GM12878 (cell line): ENCODE data around the gene OR10V1. TPM values are rescaled to one million over a fixed set of nuclear protein-coding genes. Genes with fewer than 3 reads are reported as not detected.

Source experiments
- ATAC-seq: fragments of 200-7000 bp; cut with Tn5 transposase; 3 replicates; pipeline ENCODE4 v1.9.1; 2020; ENCODE audit warnings: mild to moderate bottlenecking, moderate library complexity
- BruUV-seq: library from RNA; stranded (reverse); fragments of 400-500 nt; replicated peaks from 2 replicates; lab custom pipeline; 2021; lab: Mats Ljungman, UMichigan
- CTCF ChIA-PET: fragments of 300-600 bp; sonication (Branson Sonifier 250); formaldehyde crosslinking; extraction: SDS; loops from one replicate; lab custom pipeline; 2021; ENCODE audit warnings: inconsistent platforms; lab: Yijun Ruan, JAX
- POLR2A ChIA-PET: fragments of 350-600 bp; formaldehyde crosslinking; extraction: SDS; loops from one replicate; lab custom pipeline; 2021; ENCODE audit warnings: inconsistent platforms; lab: Charles Lee
- RAD21 ChIA-PET: fragments of 300-600 bp; sonication (Branson Sonifier 250); formaldehyde crosslinking; loops from one replicate; lab custom pipeline; 2023; ENCODE audit warnings: antibody characterized with exemption; ENCODE audit not compliant: unreplicated experiment; lab: Charles Lee
- SMC1A ChIA-PET: fragments of 300-600 bp; sonication (Branson Sonifier 250); formaldehyde crosslinking; loops from one replicate; lab custom pipeline; 2023; ENCODE audit not compliant: unreplicated experiment, uncharacterized antibody; lab: Charles Lee
- DNase-seq: peaks from one replicate; pipeline ENCODE4 v3.0.0-alpha.2; 2011; ENCODE audit warnings: low read depth, low spot score
- FAIRE-seq: peaks from 3 replicates; lab custom pipeline; 2011; peaks lifted over from hg19 to GRCh38; lab: Jason Lieb, UNC
- H2AFZ ChIP-seq: 2 replicates; pipeline ENCODE4 v1.6.0; 2011; ENCODE audit warnings: low read depth, low read length, control low read depth; ENCODE audit not compliant: control insufficient read depth
- H3K27ac ChIP-seq: 2 replicates; pipeline ENCODE4 v1.5.1; 2011; ENCODE audit warnings: control low read depth; ENCODE audit not compliant: control insufficient read depth, insufficient read depth
- H3K27me3 ChIP-seq, 2 experiments: replicated peaks in 1 of 2; 2 replicates each; pipeline versions ENCODE4 v1.6.0 to v1.6.1; 2011; ENCODE audit warnings: low read length in 1 of 2; ENCODE audit not compliant: control insufficient read depth in 2 of 2, insufficient read depth in 2 of 2
- H3K36me3 ChIP-seq, 2 experiments: 2 replicates each; pipeline ENCODE4 v1.5.1; 2011; ENCODE audit warnings: low read length in 1 of 2; ENCODE audit not compliant: control insufficient read depth in 2 of 2, insufficient read depth in 2 of 2
- H3K4me1 ChIP-seq: 2 replicates; pipeline ENCODE4 v1.6.1; 2011; ENCODE audit warnings: mild to moderate bottlenecking, low read length, moderate library complexity, mixed read lengths; ENCODE audit not compliant: control insufficient read depth, insufficient read depth
- H3K4me2 ChIP-seq: 2 replicates; pipeline ENCODE4 v1.6.0; 2011; ENCODE audit warnings: control low read depth; ENCODE audit not compliant: control insufficient read depth, insufficient read depth
- H3K4me3 ChIP-seq: fragments of 200-600 bp; sonication (generic); 2 replicates; pipeline ENCODE4 v1.5.1; 2016
- H3K79me2 ChIP-seq: 2 replicates; pipeline ENCODE4 v1.6.0; 2011; ENCODE audit warnings: low read length; ENCODE audit not compliant: control insufficient read depth, insufficient read depth
- H3K9ac ChIP-seq: 2 replicates; pipeline ENCODE4 v1.8.0; 2011; ENCODE audit warnings: low read length, control low read depth, mixed read lengths; ENCODE audit not compliant: control insufficient read depth, insufficient read depth
- H3K9me3 ChIP-seq: replicated peaks from 3 replicates; pipeline ENCODE4 v1.5.1; 2011; ENCODE audit warnings: mild to moderate bottlenecking, low read length; ENCODE audit not compliant: control insufficient read depth, insufficient read depth
- H4K20me1 ChIP-seq: 2 replicates; pipeline ENCODE4 v1.6.0; 2011; ENCODE audit not compliant: control insufficient read depth, insufficient read depth
- CBFB ChIP-seq: IDR thresholded peaks from 2 replicates; pipeline ENCODE4 v1.6.1; 2016; ENCODE audit warnings: antibody characterized with exemption, low read depth
- CHD1 ChIP-seq: IDR thresholded peaks from 2 replicates; pipeline ENCODE4 v1.6.1; 2012; ENCODE audit warnings: low read depth, low read length, improper control_type of control experiment
- FOXM1 ChIP-seq: IDR thresholded peaks from 2 replicates; pipeline ENCODE4 v1.6.1; 2012; ENCODE audit warnings: low read depth, mild to moderate bottlenecking, inconsistent platforms, low read length, moderate library complexity
- GATAD2B ChIP-seq: fragments of 450-650 bp; conservative IDR thresholded peaks from 2 replicates; pipeline ENCODE4 v1.6.1; 2017; ENCODE audit warnings: low read depth, mild to moderate bottlenecking, moderate library complexity
- IKZF1 ChIP-seq: fragments of 450-650 bp; conservative IDR thresholded peaks from 2 replicates; pipeline ENCODE4 v1.6.1; 2017; ENCODE audit warnings: antibody characterized with exemption, mild to moderate bottlenecking
- KAT2A ChIP-seq: conservative IDR thresholded peaks from 2 replicates; pipeline ENCODE4 v1.6.1; 2011; ENCODE audit warnings: low read depth, low read length; ENCODE audit not compliant: control insufficient read depth
- KLF5 ChIP-seq: fragments of 450-650 bp; IDR thresholded peaks from 2 replicates; pipeline ENCODE4 v1.6.1; 2014; ENCODE audit warnings: mild to moderate bottlenecking; ENCODE audit not compliant: partially characterized antibody
- LARP7 ChIP-seq: fragments of 450-650 bp; IDR thresholded peaks from 2 replicates; pipeline ENCODE4 v1.6.1; 2017; ENCODE audit warnings: mild to moderate bottlenecking
- MTA3 ChIP-seq: IDR thresholded peaks from 2 replicates; pipeline ENCODE4 v1.6.1; 2012; ENCODE audit warnings: low read length, inconsistent platforms, borderline replicate concordance
- NFIC ChIP-seq: IDR thresholded peaks from 2 replicates; pipeline ENCODE4 v1.6.1; 2012; ENCODE audit warnings: low read depth, mild to moderate bottlenecking, inconsistent platforms, low read length, moderate library complexity
- NFYA ChIP-seq: IDR thresholded peaks from 2 replicates; pipeline ENCODE4 v1.6.1; 2011; ENCODE audit warnings: low read depth, mild to moderate bottlenecking, low read length, improper control_type of control experiment, borderline replicate concordance
- PML ChIP-seq: IDR thresholded peaks from 2 replicates; pipeline ENCODE4 v1.6.1; 2012; ENCODE audit warnings: low read length, inconsistent platforms
- RFX5 ChIP-seq: IDR thresholded peaks from 2 replicates; pipeline ENCODE4 v1.6.1; 2011; ENCODE audit warnings: low read depth, low read length, improper control_type of control experiment
- SPI1 ChIP-seq: IDR thresholded peaks from 2 replicates; pipeline ENCODE4 v1.6.1; 2011; ENCODE audit warnings: low read depth, mild to moderate bottlenecking, low read length, moderate library complexity, borderline replicate concordance; ENCODE audit not compliant: insufficient read depth
- TCF12 ChIP-seq: IDR thresholded peaks from 2 replicates; pipeline ENCODE4 v1.6.1; 2011; ENCODE audit warnings: low read depth, mild to moderate bottlenecking, low read length
- WGBS: methylation state at CpG from one replicate; pipeline ENCODE4 v1.1.6; 2016; ENCODE audit warnings: low lambda C conversion rate; ENCODE audit not compliant: insufficient replicate concordance, insufficient coverage; ENCODE audit errors: missing lambda C conversion rate; 5-methylcytosine and 5-hydroxymethylcytosine counted together
- in situ Hi-C: fragments of 300-500 bp; cut with MboI; formaldehyde crosslinking; loops from 9 replicates; pipeline ENCODE4 v1.14.3; 2018; ENCODE audit warnings: mixed read lengths
- intact Hi-C: fragments of 100-400 bp; cut with micrococcal nuclease; formaldehyde crosslinking; loops from one replicate; pipeline ENCODE4 v1.14.2; 2022; ENCODE audit not compliant: unreplicated experiment
- polyA plus RNA-seq, 11 experiments: library from polyadenylated mRNA; depleted of rRNA in 4 of 11; unstranded in 6 of 11; stranded (reverse) in 5 of 11; fragments of >200 nt; fragmentation: Nextera tagmentation in 4 of 11; fragmentation: Illumina TruSeq in 1 of 11; extraction: Ambion mirVana in 4 of 11; extraction: Trizol in 1 of 11; gene quantifications; 1 replicate in 1 of 11; 2 replicates in 10 of 11; pipeline versions ENCODE4 v1.2.1 to v1.2.3, GENCODE V29; 2011 to 2016; ENCODE audit warnings: inconsistent platforms in 2 of 11, missing spikeins in 2 of 11, low read depth in 1 of 11
- total RNA-seq, 4 experiments: library from RNA; depleted of rRNA in 3 of 4; stranded (reverse); fragments of >200 nt in 3 of 4; fragmentation: Illumina TruSeq in 1 of 4; extraction: Trizol in 1 of 4; gene quantifications; 2 replicates each; pipeline versions ENCODE4 v1.2.1 to v1.2.3, GENCODE V29; 2013 to 2021
- TF ChIP-seq, protein P1 (sequence below): fragments of 450-650 bp; conservative IDR thresholded peaks from 2 replicates; pipeline ENCODE4 v1.6.1; 2017; ENCODE audit warnings: mild to moderate bottlenecking, moderate library complexity
- TF ChIP-seq, protein P2 (sequence below): fragments of 450-650 bp; IDR thresholded peaks from 2 replicates; pipeline ENCODE4 v1.6.1; 2017; ENCODE audit warnings: mild to moderate bottlenecking, low read depth, inconsistent platforms; ENCODE audit not compliant: poor library complexity, severe bottlenecking
- TF ChIP-seq, protein P3 (sequence below): IDR thresholded peaks from 2 replicates; pipeline ENCODE4 v1.6.1; 2012; ENCODE audit warnings: low read depth, low read length, improper control_type of control experiment
- TF ChIP-seq, protein P4 (sequence below): fragments of 450-650 bp; IDR thresholded peaks from 2 replicates; pipeline ENCODE4 v1.6.1; 2017; ENCODE audit warnings: mild to moderate bottlenecking

The OR10V1 gene
- total and polyA plus RNA-seq, 10 of the 15 experiments (the other 5 are each of a cell fraction or from before 2014, with no cell fraction given), result not detected

DNA sequence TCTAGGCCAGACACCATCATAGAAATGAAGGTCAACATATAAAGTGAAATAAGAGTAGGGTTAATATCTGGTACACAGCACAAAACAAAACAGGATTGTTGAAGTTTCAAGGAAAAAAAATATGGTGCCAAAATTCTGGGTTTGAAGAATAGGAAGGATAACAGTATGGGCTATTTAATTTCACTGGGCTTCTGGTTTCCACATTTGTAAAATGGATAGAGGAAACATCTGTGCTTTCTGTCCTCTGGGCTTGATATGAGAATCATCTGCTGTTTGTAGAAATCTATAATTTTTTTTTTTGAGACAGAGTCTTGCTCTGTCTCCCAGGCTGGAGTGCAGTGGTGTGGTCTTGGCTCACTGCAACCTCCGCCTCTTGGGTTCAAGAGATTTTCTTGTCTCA, 13.8 kb upstream of the OR10V1 start (continued):
- TF ChIP-seq FOXM1 (no peak), CHD1 (no peak), SPI1 (no peak), IKZF1 (no peak), KAT2A (no peak), KLF5 (no peak), TCF12 (no peak), NFIC (no peak)
- TF ChIP-seq, protein P1, sequence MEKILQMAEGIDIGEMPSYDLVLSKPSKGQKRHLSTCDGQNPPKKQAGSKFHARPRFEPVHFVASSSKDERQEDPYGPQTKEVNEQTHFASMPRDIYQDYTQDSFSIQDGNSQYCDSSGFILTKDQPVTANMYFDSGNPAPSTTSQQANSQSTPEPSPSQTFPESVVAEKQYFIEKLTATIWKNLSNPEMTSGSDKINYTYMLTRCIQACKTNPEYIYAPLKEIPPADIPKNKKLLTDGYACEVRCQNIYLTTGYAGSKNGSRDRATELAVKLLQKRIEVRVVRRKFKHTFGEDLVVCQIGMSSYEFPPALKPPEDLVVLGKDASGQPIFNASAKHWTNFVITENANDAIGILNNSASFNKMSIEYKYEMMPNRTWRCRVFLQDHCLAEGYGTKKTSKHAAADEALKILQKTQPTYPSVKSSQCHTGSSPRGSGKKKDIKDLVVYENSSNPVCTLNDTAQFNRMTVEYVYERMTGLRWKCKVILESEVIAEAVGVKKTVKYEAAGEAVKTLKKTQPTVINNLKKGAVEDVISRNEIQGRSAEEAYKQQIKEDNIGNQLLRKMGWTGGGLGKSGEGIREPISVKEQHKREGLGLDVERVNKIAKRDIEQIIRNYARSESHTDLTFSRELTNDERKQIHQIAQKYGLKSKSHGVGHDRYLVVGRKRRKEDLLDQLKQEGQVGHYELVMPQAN, result no peak

DNA sequence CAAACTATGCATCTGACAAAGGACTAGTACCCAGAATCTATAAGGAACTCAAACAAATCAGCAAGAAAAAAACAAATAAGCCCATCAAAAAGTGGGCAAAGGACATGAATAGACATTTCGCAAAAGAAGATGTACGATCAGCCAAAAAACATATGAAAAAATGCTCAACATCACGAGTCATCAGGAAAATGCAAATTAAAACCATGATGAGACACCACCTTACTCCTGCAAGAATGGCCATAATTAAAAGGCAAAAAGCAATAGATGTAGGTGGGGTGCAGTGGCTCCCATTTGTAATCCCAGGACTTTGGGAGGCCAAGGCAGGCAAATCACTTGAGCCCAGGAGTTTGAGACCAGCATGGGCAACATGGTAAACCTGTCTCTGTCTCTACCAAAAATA, 10.4 kb upstream of the OR10V1 start:
- Histone ChIP-seq H3K4me3 (no peak overlapping the region), H3K9ac (no peak overlapping the region), H3K79me2 (no peaks in the 10 kb centered on the region), H4K20me1 (no peaks in the 10 kb centered on the region), H2AFZ (no peak overlapping the region), H3K9me3 (no peaks in the 10 kb centered on the region; the same call in 2 of the 3 replicates), H3K4me1 (no peaks in the 10 kb centered on the region), H3K36me3 (no peaks in the 10 kb centered on the region), H3K27ac (no peak overlapping the region), H3K27me3 (no peaks in the 10 kb centered on the region), H3K4me2 (no peak overlapping the region)
- ATAC-seq, result no peak
- CTCF ChIA-PET, result no interaction called here
- SMC1A ChIA-PET, result no interaction called here
- no TSS peak for BruUV-seq
- intact Hi-C loops, result no loop called here
- in situ Hi-C loops, result loop anchor here (5.0 kb wide), 1 partner anchor 48 kb away; no protein-coding TSS in a partner anchor
- RAD21 ChIA-PET, result no interaction called here
- POLR2A ChIA-PET, result no interaction called here
- WGBS, result 24% methylated on average over 3 of the region's 3 CpGs
- no peak for FAIRE-seq
- no peak for DNase-seq
- TF ChIP-seq GATAD2B (no peak), LARP7 (no peak), CBFB (no peak), RFX5 (no peak), MTA3 (no peak), PML (no peak), NFYA (no peak)
- TF ChIP-seq, protein P2, sequence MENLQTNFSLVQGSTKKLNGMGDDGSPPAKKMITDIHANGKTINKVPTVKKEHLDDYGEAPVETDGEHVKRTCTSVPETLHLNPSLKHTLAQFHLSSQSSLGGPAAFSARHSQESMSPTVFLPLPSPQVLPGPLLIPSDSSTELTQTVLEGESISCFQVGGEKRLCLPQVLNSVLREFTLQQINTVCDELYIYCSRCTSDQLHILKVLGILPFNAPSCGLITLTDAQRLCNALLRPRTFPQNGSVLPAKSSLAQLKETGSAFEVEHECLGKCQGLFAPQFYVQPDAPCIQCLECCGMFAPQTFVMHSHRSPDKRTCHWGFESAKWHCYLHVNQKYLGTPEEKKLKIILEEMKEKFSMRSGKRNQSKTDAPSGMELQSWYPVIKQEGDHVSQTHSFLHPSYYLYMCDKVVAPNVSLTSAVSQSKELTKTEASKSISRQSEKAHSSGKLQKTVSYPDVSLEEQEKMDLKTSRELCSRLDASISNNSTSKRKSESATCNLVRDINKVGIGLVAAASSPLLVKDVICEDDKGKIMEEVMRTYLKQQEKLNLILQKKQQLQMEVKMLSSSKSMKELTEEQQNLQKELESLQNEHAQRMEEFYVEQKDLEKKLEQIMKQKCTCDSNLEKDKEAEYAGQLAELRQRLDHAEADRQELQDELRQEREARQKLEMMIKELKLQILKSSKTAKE, result no peak
- TF ChIP-seq, protein P3, sequence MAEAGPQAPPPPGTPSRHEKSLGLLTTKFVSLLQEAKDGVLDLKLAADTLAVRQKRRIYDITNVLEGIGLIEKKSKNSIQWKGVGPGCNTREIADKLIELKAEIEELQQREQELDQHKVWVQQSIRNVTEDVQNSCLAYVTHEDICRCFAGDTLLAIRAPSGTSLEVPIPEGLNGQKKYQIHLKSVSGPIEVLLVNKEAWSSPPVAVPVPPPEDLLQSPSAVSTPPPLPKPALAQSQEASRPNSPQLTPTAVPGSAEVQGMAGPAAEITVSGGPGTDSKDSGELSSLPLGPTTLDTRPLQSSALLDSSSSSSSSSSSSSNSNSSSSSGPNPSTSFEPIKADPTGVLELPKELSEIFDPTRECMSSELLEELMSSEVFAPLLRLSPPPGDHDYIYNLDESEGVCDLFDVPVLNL, result no peak
- TF ChIP-seq, protein P4, sequence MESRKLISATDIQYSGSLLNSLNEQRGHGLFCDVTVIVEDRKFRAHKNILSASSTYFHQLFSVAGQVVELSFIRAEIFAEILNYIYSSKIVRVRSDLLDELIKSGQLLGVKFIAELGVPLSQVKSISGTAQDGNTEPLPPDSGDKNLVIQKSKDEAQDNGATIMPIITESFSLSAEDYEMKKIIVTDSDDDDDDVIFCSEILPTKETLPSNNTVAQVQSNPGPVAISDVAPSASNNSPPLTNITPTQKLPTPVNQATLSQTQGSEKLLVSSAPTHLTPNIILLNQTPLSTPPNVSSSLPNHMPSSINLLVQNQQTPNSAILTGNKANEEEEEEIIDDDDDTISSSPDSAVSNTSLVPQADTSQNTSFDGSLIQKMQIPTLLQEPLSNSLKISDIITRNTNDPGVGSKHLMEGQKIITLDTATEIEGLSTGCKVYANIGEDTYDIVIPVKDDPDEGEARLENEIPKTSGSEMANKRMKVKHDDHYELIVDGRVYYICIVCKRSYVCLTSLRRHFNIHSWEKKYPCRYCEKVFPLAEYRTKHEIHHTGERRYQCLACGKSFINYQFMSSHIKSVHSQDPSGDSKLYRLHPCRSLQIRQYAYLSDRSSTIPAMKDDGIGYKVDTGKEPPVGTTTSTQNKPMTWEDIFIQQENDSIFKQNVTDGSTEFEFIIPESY, result no peak
